ACHN (cell line): Measurements from ENCODE around the gene FARS2.
"Not testable (repeated sequence)": the region's sequence is repeated elsewhere in the genome, so short reads cannot be mapped to it uniquely, and the experiment has no call there.

Experiments
- DNase-seq: peaks from one replicate; pipeline ENCODE4 v3.0.0-alpha.2; 2015
- in situ Hi-C: cut with HindIII; loops from 2 replicates; pipeline ENCODE4 v1.10.0; 2017; ENCODE audit warnings: low sequenced_read_pairs, low pct_ligation_motif_present, low pct_unique_long_range_greater_than_20kb

FARS2 gene

DNA sequence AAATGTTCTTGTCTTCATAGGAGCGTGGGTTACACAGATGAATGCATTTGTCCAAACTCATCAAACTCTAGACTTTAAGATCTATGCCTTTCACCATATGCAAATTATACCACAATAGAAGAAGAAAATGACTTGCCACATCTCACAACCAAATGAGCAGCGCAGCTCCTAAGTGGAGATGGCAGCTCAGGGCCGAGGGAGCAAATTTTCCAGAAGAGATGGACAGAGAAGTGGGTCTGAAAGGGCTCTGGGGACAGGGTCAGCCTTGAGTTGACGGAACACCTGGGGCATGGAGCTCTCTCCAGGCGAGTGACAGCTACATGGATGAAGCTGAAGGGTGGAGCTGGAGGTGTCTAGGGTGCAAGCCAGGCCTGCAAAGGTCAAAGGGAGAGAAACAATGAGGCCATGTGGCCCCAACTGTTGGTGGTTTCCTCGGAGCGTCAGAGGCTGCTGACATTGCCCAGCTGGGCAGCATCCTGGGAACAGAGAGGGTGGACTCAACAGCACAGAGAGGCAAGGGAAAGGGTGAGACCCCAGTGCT, 517.1 kb downstream of the FARS2 start:
- in situ Hi-C loops = no loop called here

DNA sequence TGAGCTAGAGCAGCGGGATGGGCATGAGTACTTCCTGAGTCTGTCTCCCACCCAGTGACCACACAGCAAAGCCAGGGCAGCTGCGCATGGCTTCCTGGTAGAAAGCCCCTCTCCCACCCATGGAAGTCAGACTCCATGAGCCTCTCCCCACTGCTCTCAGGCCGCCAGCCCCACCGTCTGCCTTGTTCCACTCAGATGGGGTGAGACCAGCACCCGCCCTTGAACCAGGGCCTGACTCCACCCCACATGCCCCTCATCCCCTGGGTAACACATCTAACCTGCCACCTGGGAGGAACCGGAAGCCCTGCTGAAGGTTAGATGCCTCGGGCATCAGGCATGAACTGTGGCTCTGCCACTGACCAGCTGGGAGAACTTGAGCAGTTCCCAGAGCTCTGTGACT, 517.6 kb downstream of the FARS2 start:
- no peak for DNase-seq

More for the DNA sequence above, 517.1 kb downstream of the FARS2 start:
- DNase-seq = no peak

DNA sequence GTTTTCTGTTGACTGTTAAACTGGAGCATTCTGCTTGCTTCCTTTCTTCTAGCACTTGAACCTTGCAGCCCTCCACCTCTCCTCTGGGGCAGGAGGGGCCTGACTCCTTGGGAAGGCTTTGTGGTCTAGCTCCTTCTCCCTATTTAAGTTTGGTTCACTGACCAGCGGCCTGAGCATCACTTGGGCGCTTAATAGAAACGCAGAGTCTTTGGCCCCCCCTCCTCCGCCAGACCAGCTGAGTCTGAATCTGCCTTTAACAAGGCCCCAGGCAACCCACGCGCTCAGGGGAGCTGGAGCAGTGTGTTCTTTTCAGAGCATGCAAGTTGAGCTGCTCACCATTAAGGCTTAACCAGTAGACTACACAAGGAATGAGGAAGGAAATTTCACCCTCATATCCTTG, 519.7 kb downstream of the FARS2 start:
- in situ Hi-C loops = no loop called here
- DNase-seq = no peak

More for the DNA sequence above, 517.6 kb downstream of the FARS2 start:
- in situ Hi-C loops = no loop called here

DNA sequence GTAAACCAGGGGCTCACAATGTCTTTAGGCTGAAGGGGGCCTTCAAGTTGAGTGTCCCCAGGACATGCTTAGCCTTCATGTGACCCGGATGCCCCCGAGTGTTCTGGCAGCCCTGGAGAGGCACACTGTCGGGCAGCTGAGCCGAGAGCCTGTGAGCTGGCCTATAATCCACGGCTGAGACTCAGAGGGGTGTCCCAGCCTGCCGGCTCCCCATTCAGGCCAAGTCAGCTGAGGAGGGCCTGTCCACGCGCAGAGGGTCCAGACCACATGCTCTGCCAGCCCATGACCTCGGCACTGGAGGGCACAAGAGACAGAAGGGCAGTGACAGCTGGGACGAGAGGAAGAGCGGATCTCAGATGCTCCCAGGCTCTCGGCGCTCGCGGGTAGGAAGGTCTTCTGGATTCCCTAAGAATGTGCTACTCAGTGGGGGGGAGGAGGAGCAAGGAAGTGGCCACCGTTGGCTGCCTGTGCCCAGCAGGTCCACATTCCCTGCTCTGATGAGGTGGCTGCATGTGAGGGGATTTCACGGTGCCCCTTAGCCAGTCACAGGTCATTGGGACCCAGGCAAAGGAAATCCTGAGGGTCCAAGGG, 520.7 kb downstream of the FARS2 start:
- DNase-seq = no peak
- in situ Hi-C loops = no loop called here

DNA sequence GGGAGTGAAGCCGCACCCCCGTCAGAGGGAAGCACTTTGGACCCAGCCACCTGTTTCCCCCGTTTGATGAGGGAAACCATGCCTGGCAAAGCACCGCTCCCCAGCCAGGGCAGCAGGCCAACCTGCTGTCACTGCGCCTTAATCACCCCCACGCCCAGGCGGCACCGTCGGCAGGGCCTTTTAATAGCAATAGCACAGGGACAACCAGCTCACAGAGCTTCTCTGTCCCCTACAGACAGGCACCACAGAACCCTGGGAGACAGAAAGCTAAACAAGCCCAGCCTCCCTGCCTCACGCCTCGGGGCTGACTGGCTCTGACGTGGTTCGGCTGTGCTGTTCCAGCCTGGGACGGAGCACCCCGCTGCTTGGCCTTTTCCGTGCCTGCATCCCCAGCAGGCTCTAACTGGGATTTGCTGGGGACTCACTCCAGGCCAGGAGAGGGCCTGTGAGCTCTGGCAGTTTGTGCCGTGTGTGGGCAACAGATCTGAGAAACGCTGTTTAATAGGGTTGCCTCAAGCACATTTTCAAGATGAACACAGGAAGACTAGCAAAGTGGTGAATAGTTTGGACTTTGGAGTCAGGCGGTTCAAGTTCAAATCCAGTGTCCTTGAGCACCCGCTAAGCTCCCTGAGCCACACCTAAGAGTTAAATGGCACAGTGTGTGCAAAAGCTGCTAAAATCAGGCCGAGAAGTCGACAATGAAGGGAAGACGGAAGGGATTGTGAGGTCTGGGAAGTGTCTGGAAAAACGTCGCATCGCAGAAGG, 521.7 kb downstream of the FARS2 start:
- in situ Hi-C loops = no loop called here

DNA sequence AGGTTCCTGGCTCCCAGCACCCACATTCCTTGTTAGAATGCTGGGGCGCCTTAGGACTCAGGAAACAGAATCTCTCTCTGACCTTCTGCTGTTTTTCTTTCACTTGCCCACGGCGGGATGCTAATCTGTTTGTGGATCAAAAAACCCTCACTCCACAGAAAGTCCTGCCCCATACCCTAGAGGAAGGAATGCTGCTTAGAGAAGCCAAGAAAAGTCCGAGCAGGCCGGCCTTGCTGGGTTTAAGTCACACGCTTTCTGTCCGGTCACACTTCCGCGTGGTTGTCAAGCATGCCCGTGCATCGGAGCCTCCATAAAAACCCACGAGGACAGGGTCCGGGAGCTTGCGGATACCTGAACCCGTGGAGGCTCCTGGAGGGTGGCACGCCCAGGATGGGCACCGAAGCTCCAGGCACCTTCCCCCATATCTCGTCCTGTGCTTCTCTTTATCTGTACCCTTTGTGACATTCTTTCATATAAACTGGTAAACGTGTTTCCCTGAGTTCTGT, 522.3 kb downstream of the FARS2 start:
- in situ Hi-C loops = no loop called here
- no peak for DNase-seq

More for the DNA sequence above, 521.7 kb downstream of the FARS2 start:
- DNase-seq = no peak

DNA sequence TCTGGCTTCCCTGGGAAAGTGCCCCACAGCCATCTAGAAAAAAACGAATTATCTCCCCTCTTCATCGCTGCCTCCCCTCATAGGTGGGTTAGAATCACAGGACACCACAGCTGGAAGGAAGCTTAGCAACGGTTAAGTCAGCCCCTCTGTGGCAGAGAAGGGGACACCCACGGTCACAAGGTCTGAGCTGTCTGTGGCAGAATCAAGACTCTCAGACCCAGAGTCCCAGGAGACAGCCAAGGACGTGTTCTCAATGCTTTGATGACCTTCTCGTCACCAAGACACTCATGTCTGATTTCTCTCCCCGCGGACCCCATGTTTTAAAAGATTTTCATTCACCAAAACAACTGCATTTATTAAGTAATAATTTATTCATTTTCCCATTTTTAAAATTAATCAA, 523.9 kb downstream of the FARS2 start:
- DNase-seq = no peak
- in situ Hi-C loops = no loop called here

DNA sequence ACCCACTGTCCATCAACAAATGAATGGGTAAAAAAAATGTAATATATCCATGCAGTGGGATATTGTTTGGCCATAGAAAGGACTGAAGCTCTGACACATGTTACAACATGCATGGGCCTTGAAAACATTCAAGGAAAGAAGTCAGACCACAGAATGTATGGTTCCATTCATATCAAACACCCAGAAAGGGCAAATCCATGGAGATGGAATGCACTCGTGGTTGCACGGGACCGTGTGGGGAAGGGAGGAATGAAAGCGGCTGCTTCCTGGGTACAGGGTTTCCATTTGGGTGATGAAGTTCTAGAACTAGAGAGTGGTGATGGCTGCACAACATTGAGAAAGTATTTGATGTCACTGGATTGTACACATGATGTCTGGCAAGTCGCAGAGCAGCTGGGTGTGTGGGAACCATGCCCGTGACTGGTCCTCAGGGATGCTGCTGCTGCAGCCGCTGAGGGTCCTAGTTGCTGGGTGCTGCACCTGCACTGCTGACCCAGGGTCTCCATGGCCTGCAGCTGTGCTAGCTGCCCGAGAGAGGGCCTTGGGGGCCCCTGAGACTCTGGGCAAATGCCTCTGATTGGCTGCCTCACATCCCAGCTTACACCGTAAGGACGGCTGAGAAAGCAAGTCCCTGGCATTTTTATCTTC, 525.1 kb downstream of the FARS2 start:
- no peak for DNase-seq
- in situ Hi-C loops = no loop called here

DNA sequence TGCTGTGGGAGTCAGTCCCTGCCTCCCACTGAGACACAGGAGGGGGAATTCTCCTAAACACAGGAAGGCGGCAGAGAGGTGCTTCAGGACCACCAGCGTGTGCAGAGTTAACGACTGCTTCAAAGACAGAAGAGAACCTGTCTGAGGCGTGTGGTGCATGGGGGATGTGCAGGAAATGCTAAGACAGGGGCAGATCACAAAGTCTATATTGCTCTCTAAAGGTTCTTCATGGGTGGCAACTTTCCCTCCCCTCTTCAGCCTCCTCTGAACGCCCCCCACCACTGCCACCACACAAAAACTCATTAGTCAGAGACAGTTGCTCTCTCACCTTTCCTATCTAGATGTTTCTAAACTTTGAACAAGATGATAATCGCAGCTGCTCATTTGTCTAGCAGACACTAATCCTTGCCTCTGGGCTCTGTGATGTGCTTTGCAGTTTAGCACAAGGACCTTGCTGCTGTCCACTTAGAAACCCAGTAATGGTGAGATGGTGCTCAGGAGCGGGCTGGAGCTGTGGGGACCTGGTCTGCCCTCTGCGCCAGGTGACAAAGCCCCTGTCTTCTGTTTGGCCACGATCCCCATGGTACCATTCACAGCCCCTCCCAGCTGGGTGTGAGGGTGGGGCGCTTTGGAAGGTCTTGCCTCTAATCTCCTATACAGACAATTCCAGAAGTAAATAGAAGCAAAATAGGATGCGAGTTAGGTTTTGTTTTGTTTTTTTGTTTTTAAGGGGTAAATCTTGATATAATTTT, 525.8 kb downstream of the FARS2 start:
- no peak for DNase-seq
- in situ Hi-C loops = no loop called here

DNA sequence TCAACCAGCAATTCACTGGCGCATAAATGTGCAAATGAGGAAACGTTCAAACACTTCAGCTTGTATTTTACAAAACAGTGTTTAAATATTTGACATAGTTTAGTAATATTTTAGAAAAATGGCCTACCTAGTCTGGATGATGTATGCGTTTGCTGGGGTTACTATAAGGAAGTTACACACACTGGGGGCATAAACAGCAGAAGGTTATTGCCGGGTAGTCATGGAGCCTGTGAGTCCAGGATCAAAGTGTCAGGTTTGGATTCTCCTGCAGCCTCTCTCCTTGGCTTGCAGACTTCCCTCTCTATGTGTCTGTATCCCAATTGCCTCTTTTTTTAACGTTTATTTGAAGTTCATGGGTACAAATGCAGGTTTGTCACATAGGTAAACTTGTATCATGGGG, 528.1 kb downstream of the FARS2 start:
- in situ Hi-C loops, DNase-seq: not testable (repeated sequence)

DNA sequence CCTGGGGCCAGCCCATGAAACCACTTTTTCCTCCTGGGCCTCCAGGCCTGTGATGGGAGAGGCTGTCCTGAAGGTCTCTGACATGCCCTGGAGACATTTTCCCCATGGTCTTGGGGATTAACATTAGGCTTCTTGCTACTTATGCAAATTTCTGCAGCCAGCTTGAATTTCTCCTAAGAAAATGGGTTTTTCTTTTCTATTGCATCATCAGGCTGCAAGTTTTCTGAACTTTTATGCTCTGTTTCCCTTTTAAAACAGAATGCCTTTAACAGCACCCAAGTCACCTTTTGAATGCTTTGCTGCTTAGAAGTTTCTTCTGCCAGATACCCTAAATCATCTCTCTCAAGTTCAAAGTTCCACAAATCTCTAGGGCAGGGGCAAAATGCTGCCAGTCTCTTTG, 535.2 kb downstream of the FARS2 start:
- in situ Hi-C loops = not testable (repeated sequence)

DNA sequence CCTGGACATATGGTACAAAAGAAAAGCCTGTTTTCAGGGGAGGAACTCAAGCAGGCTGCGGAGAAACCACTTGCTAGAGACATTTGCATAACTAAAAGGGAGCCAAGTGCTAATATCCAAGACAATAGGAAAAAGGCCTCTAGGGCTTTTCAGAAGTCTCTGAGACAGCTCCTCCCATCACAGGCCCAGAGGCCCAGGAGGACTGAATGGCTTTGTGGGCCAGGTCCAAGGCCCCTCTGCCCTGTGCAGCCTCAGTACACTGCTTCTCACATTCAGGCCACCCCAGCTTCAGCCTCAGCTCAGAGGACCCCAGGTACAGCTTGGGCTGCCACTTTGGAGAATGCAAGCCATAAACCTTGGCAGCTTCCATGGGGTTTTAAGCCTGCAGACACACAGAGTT, 545.1 kb downstream of the FARS2 start:
- DNase-seq, in situ Hi-C loops: not testable (repeated sequence)

More for the DNA sequence above, 535.2 kb downstream of the FARS2 start:
- DNase-seq = not testable (repeated sequence)

DNA sequence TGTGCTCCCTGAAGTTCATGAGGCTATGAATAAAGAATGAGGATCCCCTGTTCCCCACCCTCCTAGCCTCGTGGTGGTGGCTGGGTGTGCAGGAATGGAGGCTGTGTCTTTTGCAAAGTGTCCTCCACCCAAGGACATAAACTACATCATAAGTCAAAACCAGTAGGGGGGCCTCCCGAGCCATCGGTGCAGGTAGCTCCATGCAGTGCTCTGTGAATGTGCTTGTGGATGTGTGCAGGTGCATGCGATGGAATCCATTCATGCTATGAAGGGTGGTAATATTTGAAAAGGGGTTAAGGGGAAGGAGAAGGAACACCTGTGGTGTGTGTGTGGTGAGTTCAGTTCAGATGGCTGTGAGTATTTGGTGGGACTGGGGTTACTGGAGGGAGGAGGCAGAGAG, 548.1 kb downstream of the FARS2 start:
- in situ Hi-C loops = no loop called here
- no peak for DNase-seq

DNA sequence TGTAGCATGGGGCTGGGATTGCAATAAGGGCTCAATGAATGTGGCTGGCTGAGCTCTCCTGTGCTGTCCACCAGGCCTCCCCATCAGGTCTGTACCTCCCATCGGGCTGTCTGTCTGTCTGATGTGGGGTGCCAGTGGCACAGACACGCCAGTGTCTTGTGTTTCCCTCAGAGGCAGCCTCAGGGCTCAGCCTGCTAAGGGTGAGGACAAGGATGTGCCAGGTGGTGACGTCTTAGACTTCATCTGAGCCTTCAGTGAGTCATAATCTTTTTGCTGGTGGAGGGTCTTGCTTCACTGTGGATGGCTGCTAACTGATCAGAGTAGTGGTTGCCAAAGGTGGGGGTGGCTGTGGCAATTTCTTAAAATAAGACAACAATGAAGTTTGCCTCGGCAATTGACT, 550.7 kb downstream of the FARS2 start:
- DNase-seq = no peak
- in situ Hi-C loops = no loop called here

DNA sequence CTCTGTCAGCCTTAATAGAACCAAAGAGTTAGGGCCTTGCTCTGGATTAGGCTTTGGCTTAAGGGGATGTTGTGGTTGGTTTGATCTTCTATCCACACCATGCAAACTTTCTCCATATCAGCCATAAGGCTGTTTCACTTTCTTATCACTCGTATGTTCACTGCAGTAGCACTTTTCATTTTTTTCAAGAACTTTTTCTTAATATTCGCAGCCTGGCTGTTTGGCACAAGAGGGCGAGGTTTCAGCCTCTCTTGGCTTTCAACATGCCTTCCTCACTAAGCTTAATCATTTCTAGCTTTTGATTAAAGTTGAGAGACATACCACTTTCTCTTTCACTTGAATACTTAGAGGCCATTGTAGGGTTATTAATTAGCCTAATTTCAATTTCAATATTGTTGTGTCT, 552.3 kb downstream of the FARS2 start:
- no peak for DNase-seq
- in situ Hi-C loops = no loop called here

DNA sequence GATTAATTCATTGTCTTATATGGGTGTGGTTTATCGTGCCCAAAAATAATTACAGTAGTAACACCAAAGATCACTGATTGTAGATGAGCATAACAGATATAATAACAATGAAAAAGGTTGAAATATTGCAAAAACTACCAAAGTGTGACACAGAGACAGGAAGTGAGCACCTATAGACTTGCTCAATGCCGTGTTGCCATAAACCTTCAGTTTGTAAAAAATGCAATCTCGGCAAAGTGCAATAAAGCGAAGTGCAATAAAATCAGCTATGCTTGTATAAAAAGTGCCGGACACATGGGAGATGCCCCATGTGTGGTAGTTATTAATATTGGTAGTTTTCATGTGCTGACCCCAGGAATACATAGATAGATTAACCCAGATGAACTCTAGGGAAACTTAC, 552.8 kb downstream of the FARS2 start:
- DNase-seq = no peak
- in situ Hi-C loops = no loop called here

DNA sequence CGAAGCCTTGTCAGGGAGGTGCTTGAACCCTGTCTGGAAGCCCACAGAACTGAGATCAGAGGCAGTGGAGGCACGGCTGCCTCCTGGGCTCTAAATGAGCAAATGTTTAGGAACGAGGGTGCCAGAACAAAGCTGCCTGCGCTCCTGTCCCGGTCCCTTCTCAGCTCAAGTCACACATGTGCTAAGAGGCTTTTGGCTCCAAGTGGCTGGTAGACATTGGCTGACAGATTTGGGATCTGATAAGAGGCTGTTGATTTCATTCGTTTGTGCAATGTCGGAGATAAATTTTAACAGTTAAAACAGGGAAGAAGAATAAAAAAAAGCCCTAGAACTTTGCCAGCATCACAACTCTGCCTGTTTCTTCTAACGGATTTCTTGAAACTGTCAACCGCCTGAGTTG, 553.6 kb downstream of the FARS2 start:
- in situ Hi-C loops = no loop called here

DNA sequence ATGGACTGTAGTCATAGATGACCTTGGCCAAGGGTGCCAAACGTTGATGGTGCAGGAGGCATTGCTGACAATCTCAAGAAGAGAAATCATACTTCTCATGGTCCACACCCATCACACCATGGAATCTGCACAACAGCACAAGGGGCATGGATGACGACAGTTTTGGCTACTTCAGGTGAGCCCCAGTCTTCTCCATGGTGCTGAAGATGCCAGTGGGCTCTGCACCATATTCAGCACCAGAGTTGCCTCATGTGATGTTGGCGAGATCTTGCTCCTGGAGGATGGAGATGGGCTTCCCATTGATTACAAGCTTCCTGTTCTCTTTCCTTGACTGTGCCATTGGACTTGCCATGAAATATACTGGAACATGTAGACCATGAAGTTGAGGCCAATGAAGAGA, 556.6 kb downstream of the FARS2 start:
- no peak for DNase-seq
- in situ Hi-C loops = no loop called here

More for the DNA sequence above, 553.6 kb downstream of the FARS2 start:
- no peak for DNase-seq

DNA sequence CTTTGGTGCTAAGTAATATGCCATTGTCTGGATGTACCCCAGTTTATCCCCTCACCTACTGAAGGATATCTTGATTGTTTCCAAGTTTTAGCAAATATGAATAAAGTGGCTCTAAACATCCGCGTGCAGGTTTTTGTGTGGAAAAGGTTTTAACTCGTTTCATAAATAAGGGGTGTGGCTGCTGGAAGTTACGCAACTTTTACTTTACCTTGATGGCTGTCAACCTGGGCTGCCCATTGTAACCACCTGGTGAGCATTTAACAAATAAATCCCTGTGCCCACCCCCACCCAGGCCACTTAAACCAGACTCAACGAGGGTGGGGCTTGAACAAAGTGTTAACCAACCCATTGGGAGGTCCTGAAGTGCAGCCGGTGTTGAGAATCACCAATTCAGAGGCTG, 557.6 kb downstream of the FARS2 start:
- in situ Hi-C loops = no loop called here

More for the DNA sequence above, 557.6 kb downstream of the FARS2 start:
- DNase-seq = no peak
